ENCODE results near the gene C20orf173. TPM values are rescaled to one million over a fixed set of nuclear protein-coding genes. Genes with fewer than 3 reads are reported as not detected.
A peak's percentile ranks its signal among the peaks of the same experiment; 100 is the strongest.
"Not testable (repeated sequence)": the region's sequence is repeated elsewhere in the genome, so short reads cannot be mapped to it uniquely, and the experiment has no call there.

The C20orf173 gene
- total and polyA plus RNA-seq, 4 experiments from 2014 or later: not detected

DNA sequence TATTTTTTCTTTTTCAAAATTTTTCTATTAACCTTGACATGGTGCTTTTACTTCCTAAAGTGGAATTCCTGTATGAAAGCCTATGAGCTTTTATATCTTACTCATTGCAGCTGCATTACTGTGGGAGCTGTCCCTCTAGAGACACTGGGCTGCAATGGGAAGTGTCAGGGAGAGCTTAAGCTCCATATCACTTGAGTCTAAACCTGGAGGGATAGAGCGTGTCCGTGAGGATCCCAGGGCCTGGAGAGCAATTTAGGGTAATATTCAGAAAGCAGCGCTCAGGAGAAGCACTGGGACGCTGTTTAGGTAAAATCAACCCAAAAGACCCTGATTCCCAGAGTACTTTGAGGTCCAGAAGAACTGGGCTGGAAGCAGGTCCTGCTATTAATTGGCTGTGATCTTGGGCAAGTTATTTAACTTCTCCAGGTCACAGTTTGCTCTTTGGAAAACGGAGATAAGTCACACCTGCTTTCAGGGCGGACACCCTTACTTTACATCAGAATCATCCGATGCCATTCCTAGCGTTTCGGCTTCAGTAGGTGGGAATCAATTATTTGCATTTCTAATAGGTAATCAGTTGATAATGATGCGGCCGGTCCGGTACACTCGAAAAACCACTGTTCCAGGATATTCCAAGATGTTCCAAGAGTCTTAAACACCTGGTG, 11.8 kb upstream of the C20orf173 start:
- peaks cover 6 to 11% of the 10 kb centered on the region in 2 donors for H3K36me3 Mint-ChIP-seq

DNA sequence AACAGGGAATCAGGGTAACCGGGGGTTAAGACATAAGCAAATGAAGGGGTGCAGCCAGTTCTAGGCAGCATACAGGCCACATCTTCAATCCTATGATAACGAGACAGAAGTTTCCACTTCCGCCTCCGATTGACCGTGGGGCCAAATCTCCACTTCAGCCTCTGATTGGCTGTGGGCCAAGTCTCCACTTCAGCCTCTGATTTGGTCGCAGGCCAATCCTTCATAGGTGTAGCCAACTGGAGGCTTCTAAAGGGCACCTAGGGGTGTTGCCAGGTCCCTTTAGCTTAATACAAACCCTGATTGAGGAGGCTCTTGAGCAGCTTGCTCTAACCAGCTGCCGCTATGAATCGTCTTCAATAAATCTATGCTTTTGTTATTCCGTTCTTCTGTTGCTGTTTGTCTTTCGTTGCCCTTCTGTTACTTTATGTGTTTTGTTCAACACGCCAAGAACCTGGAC, 10.3 kb upstream of the C20orf173 start:
- intact Hi-C loops (cut with micrococcal nuclease): loop anchor here (2.0 to 5.0 kb wide), 2 partner anchors 49 to 203 kb away; partner anchors contain the start of gene RBM39
- Histone ChIP-seq H3K27me3 (ENCODE audit: insufficient read depth, low read length) (no peaks in the 10 kb centered on the region), H3K27ac (ENCODE audit: low read depth, low read length) (no peak overlapping the region), H3K9me3 (ENCODE audit: control insufficient read depth in 1 of 2, low read length in 2 of 2) (no peaks in the 10 kb centered on the region), H3K4me1 (ENCODE audit: insufficient read depth, low read length) (peaks cover 15% of the 10 kb centered on the region), H3K36me3 (ENCODE audit: insufficient read depth, low read length) (peaks cover 4% of the 10 kb centered on the region), H3K4me3 (ENCODE audit: low read length in 2 of 2) (no peak overlapping the region)
- ChIA-PET POLR2A (ENCODE audit: partially characterized antibody) (interaction anchor here (0.6 kb wide), 1 partner anchor 72 kb away, joined by 4 read pairs; no protein-coding TSS in a partner anchor), CTCF (ENCODE audit: partially characterized antibody) (no interaction called here)
- H3K36me3 Mint-ChIP-seq: peaks cover 6 to 11% of the 10 kb centered on the region in 2 donors
- peak overlapping the region in 2 of 8 donors; percentile 13 to 39 for H3K4me3 Mint-ChIP-seq
- no peaks in the 10 kb centered on the region for H3K9me3 Mint-ChIP-seq
- DNase-seq: peak in 1 of 5 donors; percentile 10
- H3K27ac Mint-ChIP-seq: no peak overlapping the region
- H3K27me3 Mint-ChIP-seq: no peaks in the 10 kb centered on the region
- peaks cover 11 to 28% (median 21%) of the 10 kb centered on the region in 4 donors for H3K4me1 Mint-ChIP-seq

More for the DNA sequence above, 11.8 kb upstream of the C20orf173 start:
- CTCF ChIA-PET (ENCODE audit: partially characterized antibody): interaction anchor here (0.8 to 2.0 kb wide), 7 partner anchors 9 to 413 kb away, joined by 3 to 8 read pairs (median 4); partner anchors contain the start of genes CEP250 and SCAND1
- Histone ChIP-seq H3K27me3 (ENCODE audit: insufficient read depth, low read length) (no peaks in the 10 kb centered on the region), H3K4me3 (ENCODE audit: low read length in 2 of 2) (peak overlapping the region; percentile 37 to 76), H3K27ac (ENCODE audit: low read depth, low read length) (peak overlapping the region; percentile 78), H3K4me1 (ENCODE audit: insufficient read depth, low read length) (peaks cover 15% of the 10 kb centered on the region), H3K36me3 (ENCODE audit: insufficient read depth, low read length) (peaks cover 4% of the 10 kb centered on the region), H3K9me3 (ENCODE audit: control insufficient read depth in 1 of 2, low read length in 2 of 2) (no peaks in the 10 kb centered on the region)
- POLR2A ChIA-PET (ENCODE audit: partially characterized antibody): interaction anchor here (0.5 to 2.2 kb wide), 10 partner anchors 8 to 203 kb away, joined by 3 to 19 read pairs (median 5); partner anchors contain the start of genes CPNE1, RBM12, RBM39 and SPAG4
- Mint-ChIP-seq H3K9me3 (no peaks in the 10 kb centered on the region), H3K27me3 (no peaks in the 10 kb centered on the region), H3K27ac (peak overlapping the region; percentile 86 to 95 (median 92)), H3K4me1 (peaks cover 11 to 28% (median 21%) of the 10 kb centered on the region in 4 donors), H3K4me3 (peak overlapping the region; percentile 86 to 93 (median 90))
- DNase-seq: no peak
- intact Hi-C loops (cut with micrococcal nuclease): loop anchor here (1.0 to 5.0 kb wide), 3 partner anchors 50 to 413 kb away; partner anchors contain the start of genes RBM39 and SCAND1

DNA sequence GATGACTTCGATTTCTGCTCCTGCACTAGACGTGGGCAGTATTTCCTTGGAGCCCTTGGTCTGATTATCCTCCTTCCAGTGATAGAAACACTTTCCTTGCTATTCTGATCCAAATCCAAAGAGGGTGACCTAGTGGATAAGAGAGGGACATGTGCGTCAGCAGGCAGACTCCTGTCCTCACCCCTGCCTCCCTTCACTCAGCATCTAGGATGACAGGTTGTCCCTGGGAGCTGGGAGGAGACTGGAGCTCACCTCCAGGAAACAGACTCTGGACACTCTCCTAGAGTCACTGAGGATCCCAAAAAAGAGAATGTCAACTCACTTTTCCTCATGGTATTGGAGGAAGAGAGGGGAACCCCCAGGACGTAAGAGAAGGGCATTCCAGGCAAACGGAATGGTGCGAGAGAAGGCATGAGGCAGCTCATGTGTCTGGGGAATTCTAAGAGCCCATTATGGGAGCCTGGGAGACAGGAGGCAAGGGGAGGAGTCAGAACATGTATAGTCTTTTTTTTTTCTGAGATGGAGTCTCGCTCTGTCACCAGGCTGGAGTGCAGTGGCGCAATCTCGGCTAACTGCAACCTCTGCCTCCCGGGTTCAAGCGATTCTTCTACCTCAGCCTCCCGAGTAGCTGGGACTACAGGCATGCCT, 2.2 kb downstream of the C20orf173 start:
- no peak overlapping the region for H3K27ac ChIP-seq (ENCODE audit: low read depth, low read length)
- H3K4me3 Mint-ChIP-seq: no peak overlapping the region
- intact Hi-C loops (cut with micrococcal nuclease): no loop called here
- no peaks in the 10 kb centered on the region for H3K4me1 ChIP-seq (ENCODE audit: insufficient read depth, low read length)
- H3K9me3 ChIP-seq (ENCODE audit: control insufficient read depth in 1 of 2, low read length in 2 of 2): no peaks in the 10 kb centered on the region
- peaks cover 0 to 3% of the 10 kb centered on the region in 2 donors for H3K36me3 Mint-ChIP-seq
- peak overlapping the region in 1 of 7 donors; percentile 2 for H3K27ac Mint-ChIP-seq
- H3K4me1 Mint-ChIP-seq: no peaks in the 10 kb centered on the region
- no peaks in the 10 kb centered on the region for H3K36me3 ChIP-seq (ENCODE audit: insufficient read depth, low read length)
- H3K27me3 ChIP-seq (ENCODE audit: insufficient read depth, low read length): no peaks in the 10 kb centered on the region
- CTCF ChIA-PET (ENCODE audit: partially characterized antibody): no interaction called here
- POLR2A ChIA-PET (ENCODE audit: partially characterized antibody): no interaction called here
- H3K27me3 Mint-ChIP-seq: no peaks in the 10 kb centered on the region
- no peak for DNase-seq
- H3K9me3 Mint-ChIP-seq: no peaks in the 10 kb centered on the region
- H3K4me3 ChIP-seq (ENCODE audit: low read length in 2 of 2): no peak overlapping the region

DNA sequence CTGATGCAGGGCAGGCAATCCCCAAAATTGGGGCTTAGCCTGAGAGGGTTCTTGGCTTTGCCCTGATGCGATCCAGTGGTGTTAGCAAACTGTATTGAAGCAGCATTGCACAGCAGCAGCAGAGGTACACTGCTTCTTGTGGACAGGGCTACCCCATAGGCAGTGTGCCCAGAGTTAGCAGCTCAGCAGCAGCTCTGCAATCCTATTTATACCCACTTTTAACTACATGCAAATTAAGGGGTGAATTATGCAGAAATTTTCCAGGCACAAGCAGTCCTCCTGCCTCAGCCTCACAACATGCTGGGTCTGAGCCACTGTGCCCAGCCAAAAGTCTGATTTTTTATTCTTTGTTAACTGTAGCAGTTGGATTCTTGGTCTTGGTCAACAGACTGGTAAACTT, 3.8 kb downstream of the C20orf173 start:
- intact Hi-C loops (cut with micrococcal nuclease): no loop called here
- no peaks in the 10 kb centered on the region for H3K27me3 Mint-ChIP-seq
- Histone ChIP-seq H3K4me3 (ENCODE audit: low read length in 2 of 2) (no peak overlapping the region), H3K27ac (ENCODE audit: low read depth, low read length) (no peak overlapping the region), H3K9me3 (ENCODE audit: control insufficient read depth in 1 of 2, low read length in 2 of 2) (no peaks in the 10 kb centered on the region), H3K36me3 (ENCODE audit: insufficient read depth, low read length) (no peaks in the 10 kb centered on the region), H3K4me1 (ENCODE audit: insufficient read depth, low read length) (no peaks in the 10 kb centered on the region), H3K27me3 (ENCODE audit: insufficient read depth, low read length) (no peaks in the 10 kb centered on the region)
- peaks cover 0 to 5% (median 0%) of the 10 kb centered on the region in 4 donors for H3K4me1 Mint-ChIP-seq
- POLR2A ChIA-PET (ENCODE audit: partially characterized antibody): no interaction called here
- no peak for DNase-seq
- CTCF ChIA-PET (ENCODE audit: partially characterized antibody): no interaction called here
- no peak overlapping the region for H3K4me3 Mint-ChIP-seq
- H3K9me3 Mint-ChIP-seq: no peaks in the 10 kb centered on the region
- H3K36me3 Mint-ChIP-seq: peaks cover 0 to 3% of the 10 kb centered on the region in 2 donors
- H3K27ac Mint-ChIP-seq: no peak overlapping the region

DNA sequence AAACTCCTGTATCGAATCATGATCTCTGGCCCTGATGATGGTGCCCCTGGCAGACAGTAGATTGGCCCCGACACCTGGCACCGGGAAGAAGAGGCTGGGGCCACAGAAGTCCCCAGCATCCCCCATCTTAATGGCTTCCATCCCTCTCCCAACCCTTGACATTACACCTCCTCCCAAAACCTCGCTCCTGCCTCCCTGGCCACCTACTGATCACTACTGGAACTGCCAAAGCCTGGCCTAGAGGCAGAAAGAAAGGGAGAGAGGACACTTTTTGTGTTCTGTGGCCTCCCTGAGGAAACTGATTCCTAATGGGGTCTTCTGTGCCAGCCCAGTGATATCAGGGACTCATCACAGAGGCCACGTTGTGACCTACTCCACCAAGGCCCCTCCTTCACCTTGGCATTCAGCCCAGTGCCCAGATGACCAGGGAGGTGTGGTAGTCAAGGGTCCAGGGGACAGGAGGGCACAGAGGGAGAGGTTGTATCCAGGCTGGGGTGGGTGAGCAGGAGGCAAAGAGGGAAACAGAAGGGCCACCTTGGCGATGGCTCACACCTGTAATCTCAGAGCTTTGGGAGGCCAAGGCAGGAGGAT, 6.1 kb downstream of the C20orf173 start:
- Histone ChIP-seq H3K9me3 (ENCODE audit: control insufficient read depth in 1 of 2, low read length in 2 of 2) (no peaks in the 10 kb centered on the region), H3K4me1 (ENCODE audit: insufficient read depth, low read length) (no peaks in the 10 kb centered on the region), H3K4me3 (ENCODE audit: low read length in 2 of 2) (no peak overlapping the region), H3K27ac (ENCODE audit: low read depth, low read length) (no peak overlapping the region), H3K36me3 (ENCODE audit: insufficient read depth, low read length) (no peaks in the 10 kb centered on the region), H3K27me3 (ENCODE audit: insufficient read depth, low read length) (no peaks in the 10 kb centered on the region)
- H3K36me3 Mint-ChIP-seq: peaks cover 0 to 3% of the 10 kb centered on the region in 2 donors
- H3K9me3 Mint-ChIP-seq: no peaks in the 10 kb centered on the region
- H3K4me3 Mint-ChIP-seq: no peak overlapping the region
- H3K27ac Mint-ChIP-seq: peak overlapping the region in 1 of 7 donors; percentile 42
- no peaks in the 10 kb centered on the region for H3K27me3 Mint-ChIP-seq
- H3K4me1 Mint-ChIP-seq: peaks cover 0 to 5% (median 0%) of the 10 kb centered on the region in 4 donors
- intact Hi-C loops (cut with micrococcal nuclease): loop anchor here (1.0 kb wide), 1 partner anchor 60 kb away; no protein-coding TSS in a partner anchor
- ChIA-PET CTCF (ENCODE audit: partially characterized antibody) (no interaction called here), POLR2A (ENCODE audit: partially characterized antibody) (no interaction called here)
- peak in 2 of 5 donors; percentile 7 to 13 for DNase-seq

DNA sequence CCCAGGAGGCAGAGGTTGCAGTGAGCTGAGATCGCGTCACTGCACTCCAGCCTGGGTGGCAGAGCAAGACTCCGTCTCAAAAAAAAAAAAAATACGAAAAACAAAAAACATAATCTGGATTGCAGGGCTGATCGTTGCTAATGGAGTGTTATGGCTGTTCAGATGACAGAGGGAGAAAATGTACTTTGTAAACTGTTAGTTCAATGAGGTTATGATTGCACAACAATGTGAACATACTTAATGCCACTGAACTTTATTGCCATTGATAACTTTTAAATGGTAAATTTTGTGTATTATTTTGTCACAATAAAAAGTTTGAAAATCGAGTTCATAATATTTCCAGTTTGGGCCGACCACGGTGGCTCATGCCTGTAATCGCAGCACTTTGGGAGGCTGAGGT, 10.5 kb downstream of the C20orf173 start:
- H3K9me3 ChIP-seq (ENCODE audit: control insufficient read depth in 1 of 2, low read length in 2 of 2): no peaks in the 10 kb centered on the region
- no peaks in the 10 kb centered on the region for H3K27me3 ChIP-seq (ENCODE audit: insufficient read depth, low read length)
- peaks cover 10% of the 10 kb centered on the region for H3K36me3 ChIP-seq (ENCODE audit: insufficient read depth, low read length)
- DNase-seq: no peak
- no peak overlapping the region for H3K4me3 ChIP-seq (ENCODE audit: low read length in 2 of 2)
- no peak overlapping the region for H3K27ac ChIP-seq (ENCODE audit: low read depth, low read length)
- ChIA-PET POLR2A (ENCODE audit: partially characterized antibody) (no interaction called here), CTCF (ENCODE audit: partially characterized antibody) (no interaction called here)
- no peaks in the 10 kb centered on the region for H3K4me1 ChIP-seq (ENCODE audit: insufficient read depth, low read length)
- Mint-ChIP-seq H3K9me3 (peaks cover 0 to 2% (median 0%) of the 10 kb centered on the region in 8 donors), H3K4me1 (peaks cover 0 to 5% (median 0%) of the 10 kb centered on the region in 4 donors), H3K36me3 (peaks cover 8 to 23% of the 10 kb centered on the region in 2 donors), H3K27ac (no peak overlapping the region), H3K4me3 (no peak overlapping the region), H3K27me3 (no peaks in the 10 kb centered on the region)
- intact Hi-C loops (cut with micrococcal nuclease): no loop called here

- peaks cover 13 to 31% of the 10 kb centered on the region in 2 donors for H3K36me3 Mint-ChIP-seq
- H3K36me3 ChIP-seq (ENCODE audit: insufficient read depth, low read length): peaks cover 16% of the 10 kb centered on the region
- CTCF ChIA-PET (ENCODE audit: partially characterized antibody): interaction anchor here (0.6 to 1.4 kb wide), 4 partner anchors 10 to 980 kb away, joined by 3 to 4 read pairs (median 3); partner anchors contain the start of genes C20orf173 and CEP250
- H3K9me3 Mint-ChIP-seq; H3K27me3 Mint-ChIP-seq; intact Hi-C loops (cut with micrococcal nuclease); POLR2A ChIA-PET (ENCODE audit: partially characterized antibody); H3K4me1 ChIP-seq (ENCODE audit: insufficient read depth, low read length); H3K27ac ChIP-seq (ENCODE audit: low read depth, low read length); H3K27ac Mint-ChIP-seq; H3K4me3 ChIP-seq (ENCODE audit: low read length in 2 of 2); H3K4me3 Mint-ChIP-seq; H3K9me3 ChIP-seq (ENCODE audit: control insufficient read depth in 1 of 2, low read length in 2 of 2); H3K4me1 Mint-ChIP-seq; H3K27me3 ChIP-seq (ENCODE audit: insufficient read depth, low read length); DNase-seq: not testable (repeated sequence)
Observed at GRCh38 chr20:35517767-35518166, 11.7 kb downstream of the C20orf173 start.

All from CD4-positive, alpha-beta memory T cell (primary cell).